CD4-positive, alpha-beta memory T cell (primary cell): ENCODE measurements around the gene KIF3C. TPM values are rescaled to one million over a fixed set of nuclear protein-coding genes. Genes with fewer than 3 reads are reported as not detected.
"Not testable (repeated sequence)": the region's sequence is repeated elsewhere in the genome, so short reads cannot be mapped to it uniquely, and the experiment has no call there.

ENCODE experiments used
- CTCF ChIA-PET: fragments of 350-600 bp; sonication (Branson Sonifier 250); formaldehyde crosslinking; loops from one replicate; lab custom pipeline; 2021; ENCODE audit warnings: inconsistent platforms; ENCODE audit not compliant: partially characterized antibody; lab: Charles Lee
- POLR2A ChIA-PET: fragments of 350-600 bp; sonication (Branson Sonifier 250); formaldehyde crosslinking; loops from one replicate; lab custom pipeline; 2021; ENCODE audit not compliant: partially characterized antibody; lab: Charles Lee
- DNase-seq, 5 donors: peaks; one replicate each; pipeline versions ENCODE4 v3.0.0 to v3.0.0-alpha.2; 2020 to 2022; ENCODE audit warnings: mixed read lengths in 1 of 5
- H3K27ac ChIP-seq: one replicate; pipeline ENCODE4 v1.7.0; 2013; ENCODE audit warnings: low read depth, low read length
- H3K27me3 ChIP-seq: 2 replicates; pipeline ENCODE4 v1.7.0; 2013; ENCODE audit warnings: mild to moderate bottlenecking, low read length, moderate library complexity; ENCODE audit not compliant: insufficient read depth
- H3K36me3 ChIP-seq: 2 replicates; pipeline ENCODE4 v1.7.0; 2013; ENCODE audit warnings: mild to moderate bottlenecking, low read length, moderate library complexity; ENCODE audit not compliant: insufficient read depth
- H3K4me1 ChIP-seq: 2 replicates; pipeline ENCODE4 v1.7.0; 2013; ENCODE audit warnings: mild to moderate bottlenecking, low read length, moderate library complexity; ENCODE audit not compliant: insufficient read depth
- H3K4me3 ChIP-seq, 2 donors: one replicate each; pipeline ENCODE4 v1.7.0; 2013; ENCODE audit warnings: low read length in 2 of 2, mild to moderate bottlenecking in 1 of 2
- H3K9me3 ChIP-seq, 2 donors: one replicate each; pipeline ENCODE4 v1.7.0; 2013; ENCODE audit warnings: low read length in 2 of 2, control low read depth in 1 of 2; ENCODE audit not compliant: control insufficient read depth in 1 of 2
- H3K27ac Mint-ChIP-seq, 7 donors: one replicate each; pipeline ENCODE4 v1.8.0; 2020 to 2021; ENCODE audit warnings: mixed read lengths in 7 of 7, mild to moderate bottlenecking in 6 of 7, inconsistent platforms in 3 of 7, moderate library complexity in 3 of 7
- H3K27me3 Mint-ChIP-seq, 2 donors: one replicate each; pipeline ENCODE4 v1.8.0; 2020 to 2021; ENCODE audit warnings: mixed read lengths in 2 of 2
- H3K36me3 Mint-ChIP-seq, 2 donors: one replicate each; pipeline ENCODE4 v1.8.0; 2020 to 2021; ENCODE audit warnings: mixed read lengths in 2 of 2, inconsistent platforms in 1 of 2, mild to moderate bottlenecking in 1 of 2
- H3K4me1 Mint-ChIP-seq, 4 donors: one replicate each; pipeline ENCODE4 v1.8.0; 2020 to 2021; ENCODE audit warnings: mixed read lengths in 4 of 4, mild to moderate bottlenecking in 1 of 4
- H3K4me3 Mint-ChIP-seq, 8 donors: one replicate each; pipeline ENCODE4 v1.8.0; 2020 to 2021; ENCODE audit warnings: mixed read lengths in 8 of 8, mild to moderate bottlenecking in 7 of 8, moderate library complexity in 6 of 8, inconsistent platforms in 3 of 8
- H3K9me3 Mint-ChIP-seq, 8 donors: one replicate each; pipeline ENCODE4 v1.8.0; 2020 to 2021; ENCODE audit warnings: mixed read lengths in 8 of 8, mild to moderate bottlenecking in 5 of 8, inconsistent platforms in 3 of 8, moderate library complexity in 1 of 8
- intact Hi-C: fragments of 100-400 bp; cut with micrococcal nuclease; formaldehyde crosslinking; loops from one replicate; pipeline ENCODE4 v1.15.1; 2023
- polyA plus RNA-seq, 2 donors: library from polyadenylated mRNA; unstranded; fragments of 300-500 nt; fragmentation: Illumina TruSeq; gene quantifications; one replicate each; pipeline ENCODE4 v1.2.3, GENCODE V29; 2021
- total RNA-seq, 2 experiments: library from RNA; stranded (reverse); gene quantifications; one replicate each; pipeline ENCODE4 v1.2.3, GENCODE V29; 2021

Gene KIF3C
- total and polyA plus RNA-seq, 4 experiments from 2014 or later, result 0.46 to 5.1 (median 3.4) TPM

- no peaks in the 10 kb centered on the region for H3K36me3 ChIP-seq
- no peaks in the 10 kb centered on the region for H3K9me3 Mint-ChIP-seq
- CTCF ChIA-PET, result interaction anchor here (1.1 to 1.6 kb wide), 2 partner anchors 9 to 14 kb away, joined by 5 to 6 read pairs; no protein-coding TSS in a partner anchor
- H3K4me3 ChIP-seq, result no peak overlapping the region
- intact Hi-C loops, result no loop called here
- H3K27me3 ChIP-seq, result no peaks in the 10 kb centered on the region
- peaks cover 0 to 7% of the 10 kb centered on the region in 2 donors for H3K36me3 Mint-ChIP-seq
- H3K9me3 ChIP-seq, result no peaks in the 10 kb centered on the region
- H3K4me3 Mint-ChIP-seq, result no peak overlapping the region
- peaks cover 14% of the 10 kb centered on the region for H3K4me1 ChIP-seq
- H3K27ac ChIP-seq, result no peak overlapping the region
- H3K27me3 Mint-ChIP-seq, result no peaks in the 10 kb centered on the region
- DNase-seq, result no peak
- POLR2A ChIA-PET, result no interaction called here
- peak overlapping the region in 1 of 7 donors; percentile 33 for H3K27ac Mint-ChIP-seq
- H3K4me1 Mint-ChIP-seq, result peaks cover 7 to 21% (median 10%) of the 10 kb centered on the region in 4 donors
These were observed 17.4 kb downstream of the KIF3C start for GRCh38 chr2:25964891-25965290.

- no peak for DNase-seq
- POLR2A ChIA-PET, result no interaction called here
- peak overlapping the region in 5 of 8 donors; percentile 13 to 67 (median 62) for H3K4me3 Mint-ChIP-seq
These were observed 21.4 kb downstream of the KIF3C start for GRCh38 chr2:25960920-25961319.

DNA sequence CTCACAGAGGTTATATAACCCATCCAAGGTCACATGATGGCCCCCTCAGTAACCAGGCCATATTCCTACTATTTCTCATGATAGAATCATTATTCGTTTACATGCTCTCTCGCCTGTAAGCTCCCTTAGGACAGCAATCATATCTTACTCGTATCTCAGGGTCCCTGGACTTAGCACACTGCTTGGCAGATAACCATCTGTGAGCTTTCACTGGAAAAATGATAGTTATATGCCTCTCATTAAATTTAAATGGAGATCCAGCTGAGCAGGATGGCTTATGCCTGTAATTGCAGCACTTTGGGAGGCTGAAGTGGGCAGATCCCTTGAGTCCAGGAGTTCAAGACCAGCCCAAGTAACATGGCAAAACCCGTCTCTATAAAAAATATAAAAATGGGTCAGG is 21.9 kb downstream of the KIF3C start:
- Histone ChIP-seq H3K4me3 (no peak overlapping the region), H3K27me3 (no peaks in the 10 kb centered on the region), H3K36me3 (no peaks in the 10 kb centered on the region), H3K4me1 (peaks cover 14% of the 10 kb centered on the region), H3K9me3 (no peaks in the 10 kb centered on the region), H3K27ac (no peak overlapping the region)
- no peak for DNase-seq
- Mint-ChIP-seq H3K4me1 (peaks cover 7 to 21% (median 10%) of the 10 kb centered on the region in 4 donors), H3K36me3 (no peaks in the 10 kb centered on the region), H3K4me3 (no peak overlapping the region), H3K27me3 (no peaks in the 10 kb centered on the region), H3K9me3 (no peaks in the 10 kb centered on the region), H3K27ac (no peak overlapping the region)
- intact Hi-C loops, result no loop called here
- ChIA-PET CTCF (interaction anchor here (1.0 to 2.2 kb wide), 4 partner anchors 10 to 13 kb away, joined by 3 to 10 read pairs (median 4); no protein-coding TSS in a partner anchor), POLR2A (interaction anchor here (0.9 kb wide), 1 partner anchor 12 kb away, joined by 3 read pairs; no protein-coding TSS in a partner anchor)

More at GRCh38 chr2:25960920-25961319, 21.4 kb downstream of the KIF3C start:
- Mint-ChIP-seq H3K9me3 (no peaks in the 10 kb centered on the region), H3K27me3 (no peaks in the 10 kb centered on the region), H3K36me3 (no peaks in the 10 kb centered on the region), H3K4me1 (peaks cover 7 to 21% (median 10%) of the 10 kb centered on the region in 4 donors), H3K27ac (peak overlapping the region in 4 of 7 donors; percentile 13 to 86 (median 39))
- no peak overlapping the region for H3K4me3 ChIP-seq
- H3K36me3 ChIP-seq, result no peaks in the 10 kb centered on the region
- no peaks in the 10 kb centered on the region for H3K27me3 ChIP-seq
- CTCF ChIA-PET, result interaction anchor here (1.0 to 2.2 kb wide), 4 partner anchors 10 to 13 kb away, joined by 3 to 10 read pairs (median 4); no protein-coding TSS in a partner anchor
- intact Hi-C loops, result no loop called here
- peaks cover 14% of the 10 kb centered on the region for H3K4me1 ChIP-seq
- no peaks in the 10 kb centered on the region for H3K9me3 ChIP-seq
- H3K27ac ChIP-seq, result no peak overlapping the region

DNA sequence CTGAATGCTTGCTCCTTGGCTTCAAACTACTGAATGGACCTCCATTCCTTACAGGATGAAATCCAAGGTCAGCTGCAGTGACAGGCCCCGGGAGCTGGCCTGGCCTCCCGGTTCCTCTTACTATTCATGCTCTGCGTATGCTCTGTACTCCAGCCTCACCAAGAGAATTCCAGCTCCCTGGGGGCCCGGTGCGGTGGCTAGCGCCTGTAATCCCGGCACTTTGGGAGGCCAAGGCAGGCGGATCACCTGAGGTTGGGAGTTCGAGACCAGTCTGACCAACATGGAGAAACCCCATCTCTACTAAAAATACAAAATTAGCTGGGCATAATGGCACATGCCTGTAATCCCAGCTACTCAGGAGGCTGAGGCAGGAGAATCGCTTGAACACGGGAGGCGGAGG is 23.7 kb downstream of the KIF3C start:
- H3K27ac ChIP-seq, H3K36me3 ChIP-seq, H3K27ac Mint-ChIP-seq, H3K4me3 Mint-ChIP-seq, POLR2A ChIA-PET, H3K9me3 ChIP-seq, H3K4me3 ChIP-seq, H3K27me3 ChIP-seq, H3K9me3 Mint-ChIP-seq, DNase-seq, H3K36me3 Mint-ChIP-seq, H3K27me3 Mint-ChIP-seq, intact Hi-C loops: not testable (repeated sequence)
- CTCF ChIA-PET, result interaction anchor here (0.7 to 1.1 kb wide), 2 partner anchors 8 to 9 kb away, joined by 3 to 4 read pairs; no protein-coding TSS in a partner anchor
- H3K4me1 ChIP-seq, result peaks cover 14% of the 10 kb centered on the region
- H3K4me1 Mint-ChIP-seq, result peaks cover 7 to 21% (median 10%) of the 10 kb centered on the region in 4 donors

DNA sequence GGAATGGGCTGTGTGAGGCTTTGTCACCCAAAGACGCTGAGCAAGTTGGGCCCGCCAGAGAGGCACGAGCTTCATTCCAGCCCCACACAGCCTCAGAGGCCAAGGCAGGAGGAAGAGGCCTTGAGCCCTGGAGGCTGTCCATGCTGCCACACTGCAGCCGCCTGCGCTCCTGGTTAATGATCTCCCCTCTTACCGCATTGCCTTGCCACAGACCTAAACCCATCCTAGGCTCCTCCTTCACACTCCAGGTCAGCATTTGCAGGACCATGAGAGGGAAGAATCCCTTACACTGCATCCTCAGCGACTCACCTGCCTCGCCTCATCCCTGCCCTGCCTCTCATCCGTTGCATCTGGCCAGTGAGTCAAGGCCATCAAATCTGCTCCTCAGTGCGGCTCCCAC is 24.6 kb downstream of the KIF3C start:
- Mint-ChIP-seq H3K27ac (peak overlapping the region in 1 of 7 donors; percentile 25), H3K4me3 (no peak overlapping the region), H3K4me1 (peaks cover 7 to 21% (median 10%) of the 10 kb centered on the region in 4 donors), H3K9me3 (no peaks in the 10 kb centered on the region), H3K27me3 (no peaks in the 10 kb centered on the region), H3K36me3 (no peaks in the 10 kb centered on the region)
- no peaks in the 10 kb centered on the region for H3K36me3 ChIP-seq
- intact Hi-C loops, result no loop called here
- DNase-seq, result no peak
- ChIA-PET POLR2A (no interaction called here), CTCF (interaction anchor here (1.5 to 2.4 kb wide), 3 partner anchors 10 to 187 kb away, joined by 3 to 10 read pairs (median 6); no protein-coding TSS in a partner anchor)
- no peaks in the 10 kb centered on the region for H3K27me3 ChIP-seq
- H3K4me1 ChIP-seq, result peaks cover 14% of the 10 kb centered on the region
- no peaks in the 10 kb centered on the region for H3K9me3 ChIP-seq
- no peak overlapping the region for H3K4me3 ChIP-seq
- H3K27ac ChIP-seq, result no peak overlapping the region

DNA sequence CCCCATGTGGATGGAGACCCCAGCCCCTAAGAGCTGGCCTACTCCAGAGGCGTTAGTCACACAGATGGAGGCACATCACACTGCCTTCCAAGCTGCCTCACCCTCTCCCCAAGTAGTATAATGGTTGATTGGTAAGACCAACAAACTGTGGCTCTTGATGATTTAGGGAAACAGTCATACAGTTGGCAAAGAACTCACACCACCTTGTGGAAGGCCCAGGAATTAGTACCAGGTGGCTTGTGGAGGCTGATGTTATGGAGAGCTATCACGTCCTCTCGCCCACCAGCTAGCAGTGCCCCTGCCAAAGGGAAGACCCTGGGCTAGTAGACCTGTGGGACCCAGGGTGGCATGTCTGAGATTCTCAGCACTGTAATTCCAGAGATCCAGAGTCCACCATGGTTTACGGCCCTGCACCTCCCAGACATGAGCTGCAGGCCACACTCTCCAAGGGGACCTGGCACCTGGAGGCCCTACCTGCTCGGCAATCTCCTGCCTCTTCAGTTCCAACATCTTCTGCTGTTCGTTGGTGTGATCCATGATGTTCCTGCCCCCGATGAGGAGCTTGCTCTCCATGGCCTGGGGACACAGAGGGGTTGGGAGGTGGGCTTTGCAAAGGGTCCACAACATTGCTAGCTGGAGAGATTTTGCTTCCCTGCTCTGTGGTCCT is 26.3 kb downstream of the KIF3C start:
- Mint-ChIP-seq H3K4me1 (peaks cover 4 to 14% (median 6%) of the 10 kb centered on the region in 4 donors), H3K36me3 (no peaks in the 10 kb centered on the region), H3K9me3 (no peaks in the 10 kb centered on the region), H3K27ac (no peak overlapping the region), H3K27me3 (no peaks in the 10 kb centered on the region), H3K4me3 (no peak overlapping the region)
- ChIA-PET CTCF (interaction anchor here (0.9 to 2.4 kb wide), 5 partner anchors 8 to 621 kb away, joined by 3 to 10 read pairs (median 6); partner anchors contain the start of gene KIF3C), POLR2A (interaction anchor here (0.7 kb wide), 1 partner anchor 78 kb away, joined by 3 read pairs; the partner anchor contains the start of gene ASXL2)
- intact Hi-C loops, result no loop called here
- no peaks in the 10 kb centered on the region for H3K36me3 ChIP-seq
- peaks cover 9% of the 10 kb centered on the region for H3K4me1 ChIP-seq
- H3K27me3 ChIP-seq, result no peaks in the 10 kb centered on the region
- H3K9me3 ChIP-seq, result no peaks in the 10 kb centered on the region
- DNase-seq, result no peak
- no peak overlapping the region for H3K4me3 ChIP-seq
- H3K27ac ChIP-seq, result no peak overlapping the region

- Mint-ChIP-seq H3K4me3 (no peak overlapping the region), H3K9me3 (no peaks in the 10 kb centered on the region), H3K4me1 (peaks cover 2 to 7% (median 3%) of the 10 kb centered on the region in 4 donors), H3K27ac (no peak overlapping the region), H3K36me3 (no peaks in the 10 kb centered on the region), H3K27me3 (no peaks in the 10 kb centered on the region)
- intact Hi-C loops, result no loop called here
- ChIA-PET POLR2A (no interaction called here), CTCF (interaction anchor here (0.9 to 1.9 kb wide), 3 partner anchors 9 to 375 kb away, joined by 3 to 6 read pairs (median 3); no protein-coding TSS in a partner anchor)
- Histone ChIP-seq H3K4me1 (no peaks in the 10 kb centered on the region), H3K27ac (no peak overlapping the region), H3K9me3 (no peaks in the 10 kb centered on the region), H3K4me3 (no peak overlapping the region), H3K27me3 (no peaks in the 10 kb centered on the region), H3K36me3 (no peaks in the 10 kb centered on the region)
- no peak for DNase-seq
These were observed 27.3 kb downstream of the KIF3C start for GRCh38 chr2:25955036-25955435.
